Stimulated activated CD4-positive, alpha-beta T cell treated with anti-CD3 and anti-CD28 coated beads, Interleukin-12 subunit alpha, Interleukin-12 subunit beta, amount 100 ng/mL, for 24 hours (primary cell): Measurements from ENCODE around the gene TSPO2.

Experiments
- DNase-seq, 2 experiments: peaks; one replicate each; pipeline ENCODE4 v3.0.0-alpha.2; 2020; ENCODE audit warnings: low read depth in 2 of 2

Gene TSPO2

DNA sequence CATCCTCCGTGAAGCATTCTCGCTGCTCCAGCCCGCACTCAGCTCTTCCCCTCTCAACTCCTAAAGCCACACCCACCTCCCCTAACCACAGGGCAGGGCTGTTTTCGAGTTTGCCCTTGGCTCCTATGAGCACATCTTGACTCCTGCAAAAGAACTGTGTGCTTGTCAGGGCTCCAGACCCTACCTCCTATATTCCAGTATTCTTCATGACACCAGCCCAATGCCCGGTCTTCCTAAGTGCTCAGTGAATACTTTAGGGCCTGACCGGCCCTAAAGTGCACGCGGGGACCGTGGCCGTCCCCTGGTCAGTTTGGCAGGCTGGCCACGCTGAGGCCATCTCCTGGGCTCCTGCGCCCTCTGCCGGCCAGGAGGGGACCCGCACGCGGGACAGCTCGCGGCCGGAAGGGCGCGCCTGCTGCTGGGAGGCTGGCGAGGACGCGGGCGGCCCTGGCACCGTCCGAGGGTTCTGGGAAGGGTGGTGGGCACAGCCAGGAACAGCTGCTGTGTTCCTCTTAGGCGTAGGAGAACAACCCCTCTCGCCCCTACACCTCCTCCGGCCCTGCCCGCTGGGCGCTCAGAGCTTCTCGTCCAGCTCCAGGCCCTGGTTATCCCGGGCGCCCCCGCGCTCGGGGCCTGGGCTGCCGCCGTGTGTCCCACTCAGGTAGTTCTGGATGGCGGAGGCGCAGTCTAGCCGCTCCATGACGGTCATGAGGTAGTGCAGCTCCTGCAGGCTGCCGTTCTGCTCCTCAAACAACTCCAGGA, 14.3 kb upstream of the TSPO2 start:
- peak; percentile 49 to 66 for DNase-seq

DNA sequence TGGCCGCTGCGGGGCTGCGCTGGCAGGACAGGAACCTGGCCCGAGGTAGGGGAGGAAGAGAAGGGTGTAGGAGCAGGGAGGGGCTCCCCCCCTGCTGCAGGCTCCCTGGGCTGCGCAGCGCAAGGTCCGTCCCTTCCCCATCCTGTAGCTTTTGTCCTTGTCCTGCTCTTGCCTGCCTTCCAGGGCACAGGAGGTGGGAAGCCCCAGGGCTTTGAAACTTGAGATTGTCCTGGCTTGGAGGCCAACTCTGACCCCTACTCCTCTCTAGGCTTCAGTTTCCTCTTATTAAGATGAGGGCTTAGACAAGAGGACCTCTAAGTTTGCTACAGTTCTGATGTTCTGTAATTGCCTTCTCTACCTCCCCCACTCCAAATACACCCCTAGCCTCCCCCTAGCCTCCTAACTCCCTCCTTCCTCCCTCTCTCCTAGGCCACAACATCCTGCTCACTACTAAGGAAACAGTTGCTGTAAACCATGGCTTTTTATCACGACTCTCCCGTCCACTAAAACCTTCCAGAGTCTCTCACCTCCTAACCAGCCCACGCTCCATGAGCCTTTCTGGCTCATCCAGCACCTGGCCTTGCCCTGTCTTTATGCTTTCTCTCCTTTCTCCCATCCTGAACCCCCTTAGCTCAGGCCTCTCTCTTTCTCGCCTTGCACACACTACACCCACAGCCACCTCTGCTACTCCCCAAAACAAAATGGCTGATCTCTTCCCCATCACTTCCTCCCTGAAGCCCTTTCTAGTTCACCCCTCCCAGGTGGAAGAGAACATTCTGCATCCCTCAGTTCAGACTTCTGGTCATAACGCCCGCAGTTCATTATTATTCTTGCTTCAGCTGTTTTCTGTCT, 13.5 kb upstream of the TSPO2 start:
- no peak for DNase-seq

DNA sequence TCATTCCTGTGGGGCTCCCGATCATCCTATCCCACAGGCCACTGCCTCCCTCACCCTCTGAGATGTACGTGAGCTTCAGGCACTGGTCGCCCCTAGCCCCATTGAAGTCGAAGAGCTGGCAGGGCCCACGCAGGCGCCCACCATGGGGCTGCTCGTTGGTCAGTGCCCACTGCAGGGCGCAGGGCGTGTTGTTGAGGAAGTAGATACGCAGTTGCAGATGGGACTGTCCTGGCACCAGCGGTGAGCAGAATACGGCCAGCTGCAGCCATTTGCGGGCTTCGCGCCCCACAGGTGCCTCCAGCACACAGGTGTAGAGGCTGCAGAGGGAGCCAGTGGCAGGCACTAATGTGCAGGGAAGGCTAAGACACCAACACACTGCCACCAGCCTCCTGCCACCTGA, 9.4 kb upstream of the TSPO2 start:
- DNase-seq = no peak

DNA sequence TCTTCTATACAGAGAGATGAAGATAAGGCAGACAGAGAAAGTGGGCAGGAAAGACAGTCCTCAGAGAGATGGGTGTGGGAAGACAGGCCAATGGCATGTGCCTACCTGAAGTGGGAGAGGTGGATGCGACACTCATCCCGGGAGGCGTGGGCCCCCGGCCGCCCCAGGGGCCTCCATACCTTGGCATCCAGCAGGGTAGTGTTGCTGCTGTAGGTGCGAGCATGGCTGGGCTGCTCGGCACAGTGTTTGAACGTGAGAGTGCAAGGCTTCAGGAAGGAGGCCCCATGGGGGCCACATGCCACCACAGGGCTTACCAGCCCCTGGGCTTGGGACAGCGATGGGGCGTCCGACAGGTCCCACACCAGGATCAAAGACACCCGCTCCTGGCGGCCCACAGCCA, 8.5 kb upstream of the TSPO2 start:
- no peak for DNase-seq

DNA sequence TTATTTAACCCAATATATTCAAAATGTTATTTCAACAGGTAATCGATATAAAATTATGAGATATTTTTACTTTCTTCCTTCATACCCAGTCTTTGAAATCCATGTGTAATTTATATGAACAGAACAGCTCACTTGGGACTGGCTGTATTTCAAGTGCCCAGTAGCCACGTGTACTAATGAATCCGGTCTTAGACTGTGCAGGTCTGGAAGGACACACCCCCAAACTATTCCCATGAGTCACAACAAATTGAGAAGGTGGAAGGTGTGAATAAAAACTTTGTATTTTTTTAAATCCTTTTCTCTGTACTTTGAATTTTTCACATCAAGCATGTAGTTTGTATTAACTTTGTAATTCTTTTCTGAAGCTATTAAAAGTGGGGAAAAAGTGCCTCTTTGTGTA, 6.1 kb upstream of the TSPO2 start:
- DNase-seq = no peak

DNA sequence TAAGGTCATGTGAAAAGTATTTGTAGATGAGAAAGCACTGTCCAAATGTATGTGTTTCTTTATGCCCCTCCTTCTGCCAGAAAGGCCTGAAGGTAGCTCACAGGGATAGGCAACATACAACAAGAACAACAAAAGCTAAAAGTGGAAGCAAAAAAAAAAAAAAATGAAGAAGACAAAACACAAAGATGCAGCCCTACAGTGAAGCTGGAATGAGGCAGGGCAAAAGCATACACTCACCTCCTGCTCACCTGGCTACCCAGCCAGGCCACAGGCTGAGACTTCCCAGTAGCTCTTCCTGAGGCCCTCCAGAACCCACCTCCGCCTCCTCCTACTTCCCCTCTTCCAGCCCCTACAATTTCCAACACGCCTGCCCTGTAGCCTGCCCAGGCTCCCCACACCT, 5.7 kb upstream of the TSPO2 start:
- DNase-seq = no peak

DNA sequence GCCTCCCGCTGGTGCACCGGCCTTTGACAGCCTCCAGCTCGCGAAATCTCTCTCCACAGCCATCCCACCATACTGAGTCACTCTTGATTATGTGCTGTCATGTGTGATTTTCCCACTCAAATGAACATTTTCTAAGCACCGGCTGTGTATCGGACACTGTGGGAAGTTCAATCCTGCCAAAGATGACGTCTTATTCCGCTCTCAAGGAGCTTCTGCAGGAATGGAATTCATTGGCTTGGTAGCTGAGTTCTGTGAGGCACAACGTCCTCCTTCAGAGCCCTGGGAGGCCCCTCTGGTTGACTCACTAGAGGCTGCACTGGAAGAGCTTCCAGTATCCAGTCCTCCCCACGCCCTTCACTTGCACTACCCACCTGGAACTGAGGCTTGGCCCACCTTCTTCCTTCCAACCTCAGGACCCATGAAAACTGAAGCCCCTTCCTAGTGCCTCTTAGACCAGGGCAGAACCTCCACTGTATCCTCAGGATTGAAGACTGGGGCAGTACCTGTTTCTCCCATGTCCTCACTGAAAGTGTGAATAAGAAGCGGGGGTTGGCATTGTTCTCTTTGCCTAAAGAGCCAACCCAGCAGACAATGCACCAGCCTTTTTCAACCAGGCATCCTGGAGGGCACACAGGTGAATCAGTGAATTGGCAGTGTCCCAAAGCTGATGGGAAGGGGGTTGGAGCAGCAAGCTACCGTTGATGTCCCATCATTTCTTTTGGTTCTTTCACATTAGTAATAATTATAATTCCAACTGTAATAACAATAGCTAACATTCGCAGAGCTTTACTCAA, 5.0 kb upstream of the TSPO2 start:
- no peak for DNase-seq

DNA sequence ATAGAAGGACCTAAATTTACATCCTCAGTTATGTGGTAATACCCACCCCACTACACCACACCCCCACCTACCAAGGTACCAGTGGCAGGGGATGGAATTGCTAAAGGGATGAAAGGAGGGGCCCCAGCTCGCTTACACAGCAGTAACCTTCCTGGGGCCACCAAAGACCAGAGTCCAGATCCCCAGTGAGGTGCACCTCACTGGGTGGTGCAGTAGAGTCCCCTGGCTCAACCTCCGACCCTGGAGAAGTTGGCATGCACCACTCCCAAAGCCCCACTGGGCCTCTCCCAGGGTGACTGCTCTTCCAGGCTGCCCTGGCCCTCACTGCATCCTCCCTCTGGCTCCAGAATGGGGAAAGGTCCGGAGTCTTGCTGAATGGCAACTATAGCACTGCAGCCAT, 4.1 kb upstream of the TSPO2 start:
- no peak for DNase-seq

DNA sequence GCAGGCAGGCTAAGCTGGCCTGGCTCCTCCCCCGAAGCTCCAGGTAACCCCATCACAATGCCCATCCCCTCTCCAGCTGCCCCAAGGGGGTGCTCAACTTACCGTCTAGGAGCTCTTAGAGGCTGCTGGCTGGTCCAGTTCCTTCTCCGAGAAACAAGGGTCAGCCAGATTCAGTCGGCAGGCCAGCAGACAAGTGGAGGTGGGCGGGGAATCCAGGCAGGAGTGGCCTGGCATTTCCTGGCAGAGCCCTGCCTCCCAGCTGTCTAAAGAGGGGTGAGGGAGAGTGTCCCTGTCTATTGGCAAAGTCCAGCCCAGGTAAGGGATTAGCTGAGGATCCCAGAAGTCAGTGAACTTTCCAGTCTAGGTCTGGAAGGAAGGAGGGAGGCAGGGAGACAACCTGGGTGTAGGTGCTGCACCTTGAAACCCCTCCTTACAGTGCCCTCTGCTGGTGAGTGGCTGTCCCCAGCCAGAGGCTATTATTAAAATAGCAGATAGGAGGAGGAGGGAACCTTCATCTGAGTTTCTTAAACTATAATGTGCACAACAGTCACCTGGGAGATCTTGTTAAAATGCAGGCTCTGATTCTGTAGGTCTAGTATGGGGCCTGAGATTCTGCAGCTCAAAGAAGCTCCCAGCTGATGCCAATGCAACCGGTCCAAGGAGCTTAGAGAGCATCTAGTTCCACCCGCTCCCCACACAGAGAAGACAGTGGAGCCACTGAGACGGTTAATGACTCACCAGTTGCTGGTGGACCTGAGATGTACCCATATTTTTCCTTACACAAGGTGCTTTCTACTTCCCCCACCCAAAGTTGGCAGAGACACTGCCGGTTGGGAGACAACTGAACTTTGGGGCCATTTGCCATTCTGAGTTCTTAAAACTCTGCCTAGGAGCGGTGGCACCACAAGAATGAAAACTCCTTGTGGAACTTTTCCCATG, 2.9 kb upstream of the TSPO2 start, which contains the start of gene UNC5CL:
Gene UNC5CL (minus strand): TSS at position 162 of the 939 bp plus-strand sequence. CDS start 4,147 bp downstream, outside the sequence.
- DNase-seq = peak in 1 of 2 experiments; percentile 41

DNA sequence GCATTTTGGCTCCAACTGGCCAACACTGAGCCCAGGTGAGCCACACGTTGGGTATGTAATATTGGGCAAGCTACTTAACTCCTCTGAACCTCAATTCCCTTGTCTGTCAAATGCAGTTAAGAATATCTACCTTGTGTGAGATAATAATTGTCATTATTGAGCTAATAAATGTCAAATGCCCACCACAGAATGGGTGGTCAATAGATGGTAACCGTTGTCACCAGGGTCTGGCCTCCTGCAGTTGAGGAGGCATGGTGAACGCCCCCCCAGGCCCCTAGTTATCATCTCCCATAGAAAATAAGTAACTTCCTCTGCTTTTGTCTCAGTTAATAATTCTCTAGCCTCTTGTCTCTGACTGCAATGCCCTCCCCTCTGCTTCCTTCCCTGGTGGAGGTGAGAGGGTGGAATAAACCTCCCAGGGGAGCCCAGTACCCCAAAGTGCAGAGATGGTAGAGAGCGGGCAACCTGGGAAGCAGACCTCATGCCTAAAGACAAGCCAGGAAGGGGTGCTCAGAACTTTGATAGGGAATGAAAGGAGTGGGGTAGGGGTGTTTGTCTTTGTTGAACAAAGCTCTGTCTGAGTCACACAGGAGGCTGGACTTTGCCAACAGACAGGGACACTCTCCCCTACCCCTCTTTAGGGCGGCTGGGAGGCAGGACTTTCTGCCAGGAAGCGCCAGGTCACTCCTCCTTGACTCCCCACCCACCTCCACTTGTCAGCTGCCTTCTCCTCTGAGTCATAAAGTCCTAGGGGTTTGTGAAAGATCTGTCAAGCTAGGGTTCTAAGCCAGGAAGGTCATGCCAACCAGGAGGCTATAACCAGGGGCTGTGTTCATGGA, 1.9 kb upstream of the TSPO2 start:
- no peak for DNase-seq

DNA sequence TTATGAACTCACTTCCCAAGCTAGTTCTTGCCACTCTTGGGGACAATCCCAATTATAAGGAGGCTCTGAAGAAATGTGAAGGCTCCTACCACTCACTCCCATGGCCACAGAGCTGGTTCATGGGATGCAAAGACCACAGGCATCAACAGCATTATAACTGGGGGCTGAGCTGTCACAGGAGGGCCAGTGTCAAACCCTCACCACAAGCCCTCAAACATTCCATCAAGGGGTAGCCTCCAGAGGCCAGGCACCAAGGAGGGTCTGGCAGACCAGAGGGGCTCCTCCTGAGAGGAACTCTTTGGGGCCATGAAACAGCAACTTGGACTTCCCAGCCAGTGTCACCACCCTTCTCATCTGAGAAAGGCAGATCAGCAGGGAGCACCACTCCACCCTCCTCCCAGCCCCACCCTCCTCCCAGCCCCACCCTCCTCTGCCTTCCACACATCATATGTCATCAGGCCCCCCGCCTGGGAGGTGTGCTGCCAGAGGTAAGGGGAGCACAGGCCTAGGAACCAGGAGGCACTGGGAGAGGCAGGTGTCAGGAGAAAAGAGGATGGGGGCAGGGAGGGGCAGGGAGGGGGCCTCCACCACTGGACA, 1.2 kb upstream of the TSPO2 start:
- DNase-seq = no peak

DNA sequence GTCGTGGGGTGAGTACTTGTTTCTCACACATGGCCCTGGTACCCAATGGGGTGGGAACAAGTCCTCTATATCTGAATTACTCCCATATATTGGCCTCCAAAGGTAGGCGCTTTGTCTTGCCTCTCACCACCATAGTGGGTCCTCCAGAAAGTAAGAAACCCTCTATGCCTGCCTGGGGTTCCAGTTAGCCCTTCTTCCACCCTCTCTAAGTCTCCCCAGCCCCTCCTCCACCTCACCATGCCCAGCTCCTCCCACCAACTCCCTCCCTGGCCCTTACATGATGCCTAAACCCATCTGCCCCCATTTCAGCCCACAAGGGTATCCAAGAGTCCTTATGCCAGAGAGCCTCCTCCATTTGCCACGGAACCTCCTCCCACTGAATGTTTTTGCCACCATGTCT, 884 bp downstream of the TSPO2 start:
- DNase-seq = no peak

DNA sequence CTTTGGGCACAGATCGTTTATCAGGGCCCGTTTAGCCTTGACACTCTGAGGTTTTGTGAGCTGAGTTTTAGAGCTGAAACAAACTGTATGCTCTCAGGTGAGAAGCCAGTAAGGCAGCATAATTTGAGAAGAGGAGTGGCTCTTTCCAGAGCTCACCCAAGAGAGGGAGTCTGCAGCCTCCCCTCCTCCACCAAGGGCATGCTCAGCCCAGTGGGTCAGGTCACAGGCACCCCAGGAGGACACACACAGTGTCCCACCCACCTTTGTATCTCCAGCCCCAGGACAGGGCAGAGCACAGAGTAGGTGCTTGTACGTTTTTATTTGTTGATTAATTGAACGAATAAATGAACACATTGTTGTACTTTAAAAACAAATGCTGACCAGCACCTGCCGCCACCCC, 3.4 kb downstream of the TSPO2 start:
- no peak for DNase-seq

DNA sequence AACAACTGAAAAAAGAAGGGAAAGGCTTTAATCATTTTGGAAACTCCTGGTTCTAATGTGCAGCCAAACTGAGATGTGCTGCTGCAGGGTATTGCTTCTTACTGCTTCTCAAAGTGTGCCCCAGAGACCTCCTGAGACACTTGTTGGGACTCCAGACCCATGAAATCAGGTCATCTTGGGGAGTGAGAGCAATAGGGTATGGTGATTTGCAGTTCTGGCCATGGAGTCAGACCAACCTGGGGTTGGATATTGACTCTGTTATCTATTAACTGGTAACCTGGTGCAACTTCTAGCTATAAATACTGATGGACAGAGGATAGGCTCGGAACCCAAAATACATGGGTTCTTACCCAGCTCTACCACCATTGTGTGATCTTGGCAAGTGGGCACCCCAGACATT, 3.8 kb downstream of the TSPO2 start:
- no peak for DNase-seq

DNA sequence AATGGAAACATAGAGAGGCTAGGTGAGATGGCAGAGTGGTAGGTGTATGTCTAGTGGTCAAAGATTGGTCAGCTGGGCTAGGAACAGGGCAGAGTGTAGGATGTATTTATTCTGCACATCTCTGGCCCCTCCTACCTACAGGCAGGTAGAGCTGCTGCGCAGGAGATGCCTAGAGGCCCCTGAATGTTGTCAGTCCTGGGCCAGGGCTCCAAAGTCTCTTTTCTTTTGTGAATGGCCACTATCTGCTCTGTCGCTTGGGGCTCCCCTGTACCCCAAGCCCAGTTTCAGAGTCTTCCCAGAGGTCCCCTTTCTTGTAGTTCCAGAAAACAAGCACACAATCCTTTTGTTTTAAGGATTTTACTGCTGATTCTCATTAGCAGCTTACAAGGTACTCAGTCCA, 5.0 kb downstream of the TSPO2 start:
- DNase-seq = no peak

DNA sequence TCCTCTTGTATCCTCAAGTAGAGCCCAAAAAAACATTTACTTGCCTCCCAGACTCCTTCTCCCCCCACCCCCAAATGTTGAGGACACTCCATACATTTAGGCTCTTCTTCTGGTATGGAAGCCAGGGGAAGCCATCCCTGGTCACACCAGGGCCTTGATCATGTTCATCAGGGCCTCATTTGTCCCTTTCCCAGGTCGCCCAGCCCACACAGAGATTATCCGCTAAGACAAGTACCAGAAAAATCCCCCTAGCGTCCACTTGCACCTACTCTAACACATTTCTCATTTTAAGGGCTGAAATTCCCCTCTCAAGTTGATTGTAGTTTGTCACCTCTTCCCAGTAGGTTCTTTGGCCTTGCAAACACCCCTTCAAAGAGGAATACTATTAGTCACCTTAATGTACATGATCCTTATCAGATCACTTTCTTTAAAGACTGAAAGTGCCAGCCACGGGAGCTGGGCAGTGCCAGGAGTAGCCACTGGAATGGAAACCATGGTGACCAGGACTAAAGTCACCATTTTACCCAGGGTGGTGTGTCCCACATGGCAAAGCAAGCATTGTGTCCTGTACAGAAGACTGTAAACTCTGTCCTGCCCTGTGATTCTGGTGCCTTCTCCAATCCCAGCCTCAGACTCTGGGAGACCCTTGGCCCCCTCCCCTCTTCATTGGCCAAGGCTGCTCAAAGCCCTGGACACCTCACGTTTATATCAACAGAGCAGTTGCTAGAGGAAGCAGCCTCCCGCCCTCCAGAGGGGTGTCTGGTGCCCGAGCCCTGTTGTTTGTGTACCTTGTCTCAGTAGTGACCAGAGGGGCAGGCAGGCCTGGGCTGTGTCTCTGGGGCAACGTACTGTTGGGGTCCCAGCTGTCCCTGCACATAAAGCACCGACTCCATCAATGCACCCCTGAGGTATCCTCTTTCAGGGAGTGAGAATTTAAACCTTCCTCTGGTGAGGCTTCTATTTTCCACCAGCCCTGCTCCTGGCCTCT, 5.8 kb downstream of the TSPO2 start:
- no peak for DNase-seq

DNA sequence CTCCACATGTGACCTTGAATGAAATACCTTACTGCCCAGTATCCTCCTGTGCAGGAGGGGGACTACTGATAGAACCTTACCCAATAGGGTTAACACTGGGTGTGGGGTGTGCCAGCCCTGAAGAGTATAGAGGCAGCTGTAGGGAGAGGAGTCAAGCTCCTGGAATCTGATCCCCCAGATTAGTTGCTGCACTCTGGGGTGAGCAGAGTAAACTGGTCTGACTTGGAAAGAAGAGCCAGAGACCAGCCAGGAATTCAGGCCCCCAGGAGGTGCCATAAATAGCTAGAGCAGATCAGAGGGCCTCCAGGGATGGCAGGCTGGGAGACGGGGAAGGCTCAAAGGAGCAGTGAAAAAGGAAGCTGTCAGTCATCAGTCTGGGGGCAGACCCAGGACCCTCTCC, 7.3 kb downstream of the TSPO2 start:
- no peak for DNase-seq

DNA sequence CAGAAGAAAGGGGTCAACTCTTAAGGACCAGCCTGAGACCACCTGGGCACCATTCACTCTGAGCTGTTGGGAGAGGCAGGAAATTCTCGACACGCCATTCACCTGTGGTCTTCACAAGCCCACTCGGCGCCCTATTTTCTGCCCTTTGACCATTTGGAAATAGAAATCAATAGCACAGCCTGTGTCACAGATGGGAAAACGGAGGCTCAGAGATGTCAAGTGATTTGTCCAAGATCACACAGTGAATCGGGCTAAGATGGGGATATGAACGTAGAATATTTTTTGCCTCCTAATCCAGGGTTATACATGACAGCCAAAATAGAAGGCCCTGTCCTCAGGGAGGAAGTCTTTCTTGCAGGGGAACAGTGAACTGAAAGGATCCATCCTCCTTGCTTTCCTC, 7.7 kb downstream of the TSPO2 start:
- DNase-seq = no peak

DNA sequence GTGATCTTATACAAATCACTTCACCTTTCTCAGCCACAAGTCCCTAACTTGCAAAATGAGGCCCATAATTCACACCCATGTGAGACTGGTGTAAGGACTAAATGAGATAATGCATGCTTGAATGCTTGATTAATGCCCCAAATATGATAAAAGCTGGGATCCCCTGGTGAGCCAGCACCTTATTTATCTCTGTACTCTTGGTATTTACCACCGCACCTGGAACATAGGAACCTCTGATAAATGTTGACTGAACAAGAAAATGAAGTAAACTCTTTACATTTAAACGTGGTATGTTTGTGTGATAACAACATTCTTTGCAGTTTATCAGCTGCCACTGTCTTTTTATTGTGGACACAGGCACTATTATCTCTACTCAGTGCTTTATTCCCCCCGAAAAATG, 8.3 kb downstream of the TSPO2 start:
- DNase-seq = no peak
